ENCODE measurements around the gene UBR1.
"Not testable (repeated sequence)": the region's sequence is repeated elsewhere in the genome, so short reads cannot be mapped to it uniquely, and the experiment has no call there.

The UBR1 gene

GRCh38 chr15:43105778-43106485 lies at the start of gene UBR1:
Gene UBR1, minus strand, starts transcription at chr15:43106038. Its CDS starts 16 bp downstream, at chr15:43106022.
- DNase-seq (ENCODE audit: low read depth), result peak; percentile 83

GRCh38 chr15:43153269-43153668 lies 47.4 kb upstream of the UBR1 start:
- DNase-seq (ENCODE audit: low read depth), result no peak

- DNase-seq (ENCODE audit: low read depth), result no peak
These were observed 45.9 kb upstream of the UBR1 start for GRCh38 chr15:43151688-43152087.

GRCh38 chr15:43150191-43150929 lies 44.5 kb upstream of the UBR1 start:
- no peak for DNase-seq (ENCODE audit: low read depth)

- DNase-seq (ENCODE audit: low read depth), result no peak
These were observed 40.3 kb upstream of the UBR1 start for GRCh38 chr15:43146184-43146583.

GRCh38 chr15:43144512-43144911 lies 38.7 kb upstream of the UBR1 start:
- no peak for DNase-seq (ENCODE audit: low read depth)

GRCh38 chr15:43143203-43143941 lies 37.5 kb upstream of the UBR1 start:
- DNase-seq (ENCODE audit: low read depth), result no peak

- no peak for DNase-seq (ENCODE audit: low read depth)
These were observed 29.5 kb upstream of the UBR1 start for GRCh38 chr15:43135351-43135750.

GRCh38 chr15:43134157-43134635 lies 28.4 kb upstream of the UBR1 start:
- no peak for DNase-seq (ENCODE audit: low read depth)

GRCh38 chr15:43133430-43134156 lies 27.8 kb upstream of the UBR1 start, which contains the start of gene TMEM62:
Gene TMEM62, plus strand, starts transcription at chr15:43133586. Its CDS starts 217 bp downstream, at chr15:43133803.
- DNase-seq (ENCODE audit: low read depth), result peak; percentile 37

- DNase-seq (ENCODE audit: low read depth), result no peak
These were observed 27.1 kb upstream of the UBR1 start for GRCh38 chr15:43132830-43133429.

- no peak for DNase-seq (ENCODE audit: low read depth)
These were observed 23.1 kb upstream of the UBR1 start for GRCh38 chr15:43128980-43129335.

GRCh38 chr15:43128174-43128979 lies 22.5 kb upstream of the UBR1 start:
- DNase-seq (ENCODE audit: low read depth), result not testable (repeated sequence)

- no peak for DNase-seq (ENCODE audit: low read depth)
These were observed 21.9 kb upstream of the UBR1 start for GRCh38 chr15:43127752-43128151.

GRCh38 chr15:43126356-43126755 lies 20.5 kb upstream of the UBR1 start:
- no peak for DNase-seq (ENCODE audit: low read depth)

- DNase-seq (ENCODE audit: low read depth), result no peak
These were observed 19.3 kb upstream of the UBR1 start for GRCh38 chr15:43125100-43125661.

GRCh38 chr15:43121863-43122262 lies 16.0 kb upstream of the UBR1 start:
- no peak for DNase-seq (ENCODE audit: low read depth)

GRCh38 chr15:43118829-43119228 lies 13.0 kb upstream of the UBR1 start:
- no peak for DNase-seq (ENCODE audit: low read depth)

GRCh38 chr15:43118286-43118685 lies 12.4 kb upstream of the UBR1 start:
- DNase-seq (ENCODE audit: low read depth), result no peak

- no peak for DNase-seq (ENCODE audit: low read depth)
These were observed 5.5 kb upstream of the UBR1 start for GRCh38 chr15:43111354-43111753.

All from stimulated activated CD8-positive, alpha-beta memory T cell treated with anti-CD3 and anti-CD28 coated beads, Interleukin-4, amount 100 ng/mL, for 24 hours (primary cell).